ENCODE measurements around the gene NRBF2.

- TF ChIP-seq CTCF (IDR thresholded peaks at IDR 0.05) (no peak), EP300 (IDR thresholded peaks at IDR 0.05) (no peak), POLR2AphosphoS5 (IDR thresholded peaks at IDR 0.05) (no peak)
Measured at GRCh38 chr10:63132651-63133055, 475 bp upstream of the NRBF2 start.

Measured in upper lobe of left lung (tissue), 4 donors.